ENCODE results near the gene ZP2. TPM values are rescaled to one million over a fixed set of nuclear protein-coding genes. Genes with fewer than 3 reads are reported as not detected.
A peak's percentile ranks its signal among the peaks of the same experiment; 100 is the strongest.
"Not testable (repeated sequence)": the region's sequence is repeated elsewhere in the genome, so short reads cannot be mapped to it uniquely, and the experiment has no call there.

ZP2 gene
- total and polyA plus RNA-seq, 9 donors = 0.36 to 1.1 (median 0.37) TPM; not detected in 6

DNA sequence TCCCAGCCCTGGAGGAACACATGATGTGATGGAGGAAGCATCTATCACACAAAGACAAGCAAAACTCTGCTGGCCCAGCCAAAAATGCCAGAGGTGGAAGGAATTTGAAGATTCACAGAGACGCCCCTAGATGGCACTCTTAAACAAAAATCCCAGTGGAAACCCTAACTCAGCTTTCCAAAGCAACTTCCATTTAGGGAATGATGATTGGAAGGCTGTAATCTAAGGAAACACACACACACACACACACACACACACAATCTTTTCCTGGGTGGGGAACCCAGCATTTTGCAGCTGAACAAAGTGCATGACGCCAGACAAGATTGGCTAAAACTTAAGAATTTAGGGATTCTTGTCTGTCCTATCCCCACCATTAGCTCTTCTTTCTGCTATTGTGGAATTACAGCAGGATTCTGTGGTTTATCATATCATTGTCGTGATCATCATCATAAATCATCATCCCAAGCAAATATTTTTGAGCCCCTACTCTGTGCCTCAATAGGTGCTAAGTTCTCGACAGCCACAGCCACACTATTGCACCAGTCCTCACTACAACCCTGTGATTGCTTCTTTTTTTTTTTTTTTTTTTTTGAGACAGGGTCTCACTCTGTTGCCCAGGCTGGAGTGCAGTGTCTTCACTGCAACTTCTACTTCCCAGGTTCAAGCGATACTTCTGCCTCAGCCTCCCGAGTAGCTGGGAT is 54.5 kb downstream of the ZP2 start:
- Histone ChIP-seq H3K4me3 (no peak overlapping the region), H3K4me1 (ENCODE audit: insufficient read depth) (peaks cover 6% of the 10 kb centered on the region), H3K9me3 (no peaks in the 10 kb centered on the region), H3K36me3 (no peaks in the 10 kb centered on the region), H3K27ac (no peak overlapping the region), H3K27me3 (no peaks in the 10 kb centered on the region)
- intact Hi-C loops (cut with DNase I) = loop anchor here (5.0 to 10.0 kb wide), 5 partner anchors 118 to 1168 kb away; partner anchors contain the start of gene CRYM (in 1 of the 4)
- 37 to 47% (median 46%) methylated on average over 6 of the region's 6 CpGs for WGBS, 3 donors
- DNase-seq = peak in 4 of 5 donors; percentile 19 to 53 (median 37)
- TF ChIP-seq EP300 (IDR thresholded peaks at IDR 0.05) = no peak
- TF ChIP-seq, protein P1, sequence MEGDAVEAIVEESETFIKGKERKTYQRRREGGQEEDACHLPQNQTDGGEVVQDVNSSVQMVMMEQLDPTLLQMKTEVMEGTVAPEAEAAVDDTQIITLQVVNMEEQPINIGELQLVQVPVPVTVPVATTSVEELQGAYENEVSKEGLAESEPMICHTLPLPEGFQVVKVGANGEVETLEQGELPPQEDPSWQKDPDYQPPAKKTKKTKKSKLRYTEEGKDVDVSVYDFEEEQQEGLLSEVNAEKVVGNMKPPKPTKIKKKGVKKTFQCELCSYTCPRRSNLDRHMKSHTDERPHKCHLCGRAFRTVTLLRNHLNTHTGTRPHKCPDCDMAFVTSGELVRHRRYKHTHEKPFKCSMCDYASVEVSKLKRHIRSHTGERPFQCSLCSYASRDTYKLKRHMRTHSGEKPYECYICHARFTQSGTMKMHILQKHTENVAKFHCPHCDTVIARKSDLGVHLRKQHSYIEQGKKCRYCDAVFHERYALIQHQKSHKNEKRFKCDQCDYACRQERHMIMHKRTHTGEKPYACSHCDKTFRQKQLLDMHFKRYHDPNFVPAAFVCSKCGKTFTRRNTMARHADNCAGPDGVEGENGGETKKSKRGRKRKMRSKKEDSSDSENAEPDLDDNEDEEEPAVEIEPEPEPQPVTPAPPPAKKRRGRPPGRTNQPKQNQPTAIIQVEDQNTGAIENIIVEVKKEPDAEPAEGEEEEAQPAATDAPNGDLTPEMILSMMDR (IDR thresholded peaks at IDR 0.05) = peak; percentile 13 to 56 (median 51)

DNA sequence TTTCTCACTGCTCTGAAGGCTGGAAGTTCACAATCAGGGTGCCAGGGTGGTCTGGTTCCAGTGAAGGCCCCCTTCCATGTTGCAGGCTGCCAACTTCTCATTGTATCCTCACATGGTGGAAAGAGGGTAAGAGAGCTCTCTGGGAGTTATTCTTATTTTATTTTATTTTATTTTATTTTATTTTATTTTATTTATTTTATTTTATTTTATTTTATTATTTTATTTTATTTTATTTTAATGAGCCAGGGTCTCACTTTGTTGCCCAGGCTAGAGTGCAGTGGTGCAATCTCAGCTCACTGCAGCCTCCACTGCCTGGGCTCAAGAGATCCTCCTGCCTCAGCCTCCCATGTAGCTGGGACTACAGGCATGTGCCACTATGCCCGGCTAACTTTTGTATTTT is 55.4 kb downstream of the ZP2 start:
- WGBS, 3 donors = 46 to 65% (median 50%) methylated on average over 1 of the region's 1 CpG
- not testable (repeated sequence) for H3K27me3 ChIP-seq; H3K36me3 ChIP-seq; DNase-seq; H3K27ac ChIP-seq; H3K4me1 ChIP-seq (ENCODE audit: insufficient read depth); H3K4me3 ChIP-seq; H3K9me3 ChIP-seq
- intact Hi-C loops (cut with DNase I) = loop anchor here (5.0 to 10.0 kb wide), 5 partner anchors 119 to 1169 kb away; partner anchors contain the start of gene CRYM (in 1 of the 4)

DNA sequence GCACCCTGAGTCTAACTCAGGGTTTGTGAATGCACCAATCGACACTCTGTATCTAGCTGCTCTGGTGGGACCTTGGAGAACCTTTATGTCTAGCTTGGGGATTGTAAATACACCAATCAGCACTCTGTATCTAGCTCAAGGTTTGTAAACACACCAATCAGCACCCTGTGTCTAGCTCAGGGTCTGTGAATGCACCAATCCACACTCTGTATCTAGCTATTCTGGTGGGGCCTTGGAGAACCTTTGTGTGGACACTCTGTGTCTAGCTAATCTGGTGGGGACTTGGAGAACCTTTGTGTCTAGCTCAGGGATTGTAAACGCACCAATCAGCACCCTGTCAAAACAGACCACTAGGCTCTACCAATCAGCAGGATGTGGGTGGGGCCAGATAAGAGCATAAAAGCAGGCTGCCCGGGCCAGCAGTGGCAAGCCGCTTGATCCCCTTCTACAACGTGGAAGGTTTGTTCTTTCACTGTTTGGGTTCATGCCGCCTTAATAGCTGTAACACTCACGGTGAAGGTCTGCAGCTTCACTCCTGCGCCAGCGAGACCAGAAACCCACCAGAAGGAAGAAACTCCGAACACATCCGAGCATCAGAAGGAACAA is 58.1 kb downstream of the ZP2 start:
- H3K36me3 ChIP-seq; H3K27ac ChIP-seq; H3K4me3 ChIP-seq; H3K9me3 ChIP-seq; H3K4me1 ChIP-seq (ENCODE audit: insufficient read depth); DNase-seq; H3K27me3 ChIP-seq: not testable (repeated sequence)
- intact Hi-C loops (cut with DNase I) = loop anchor here in 3 of 4 donors (10.0 kb wide), 4 partner anchors 122 to 1172 kb away; partner anchors contain the start of gene CRYM (in 1 of the 3)
- WGBS, 3 donors = 83 to 87% (median 86%) methylated on average over 11 of the region's 11 CpGs

DNA sequence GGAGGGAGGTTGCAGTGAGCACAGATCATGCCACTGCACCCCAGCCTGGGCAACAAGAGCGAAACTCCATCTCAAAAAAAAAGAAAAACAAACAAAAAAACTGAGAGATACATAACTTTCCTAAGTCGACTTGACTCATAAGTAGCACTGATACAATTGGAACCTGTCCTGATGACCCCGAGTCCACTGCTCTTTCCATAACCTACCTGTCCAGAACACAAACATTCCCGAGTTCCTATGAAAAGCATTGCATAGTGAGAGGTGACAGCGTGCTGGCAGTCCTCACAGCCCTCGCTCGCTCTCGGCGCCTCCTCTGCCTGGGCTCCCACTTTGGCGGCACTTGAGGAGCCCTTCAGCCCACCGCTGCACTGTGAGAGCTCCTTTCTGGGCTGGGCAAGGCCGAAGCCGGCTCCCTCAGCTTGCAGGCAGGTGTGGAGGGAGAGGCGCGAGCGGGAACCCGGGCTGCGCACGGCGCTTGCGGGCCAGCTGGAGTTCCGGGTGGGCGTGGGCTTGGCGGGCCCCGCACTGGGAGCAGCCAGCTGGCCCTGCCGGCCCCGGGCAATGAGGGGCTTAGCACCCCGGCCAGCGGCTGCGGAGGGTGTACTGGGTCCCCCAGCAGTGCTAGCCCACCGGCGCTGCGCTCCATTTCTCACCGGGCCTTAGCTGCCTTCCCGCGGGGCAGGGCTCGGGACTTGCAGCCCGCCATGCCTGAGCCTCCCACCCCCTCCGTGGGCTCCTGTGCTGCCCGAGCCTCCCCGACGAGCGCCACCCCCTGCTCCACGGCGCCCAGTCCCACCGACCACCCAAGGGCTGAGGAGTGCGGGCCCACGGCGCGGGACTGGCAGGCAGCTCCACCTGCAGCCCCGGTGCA is 59.0 kb downstream of the ZP2 start:
- not testable (repeated sequence) for H3K36me3 ChIP-seq; H3K4me1 ChIP-seq (ENCODE audit: insufficient read depth); H3K27ac ChIP-seq; DNase-seq; H3K4me3 ChIP-seq; H3K9me3 ChIP-seq; H3K27me3 ChIP-seq
- intact Hi-C loops (cut with DNase I) = loop anchor here in 3 of 4 donors (10.0 kb wide), 4 partner anchors 122 to 1172 kb away; partner anchors contain the start of gene CRYM (in 1 of the 3)
- WGBS, 3 donors = 76 to 86% (median 77%) methylated on average over 43 to 51 of the region's 51 CpGs

DNA sequence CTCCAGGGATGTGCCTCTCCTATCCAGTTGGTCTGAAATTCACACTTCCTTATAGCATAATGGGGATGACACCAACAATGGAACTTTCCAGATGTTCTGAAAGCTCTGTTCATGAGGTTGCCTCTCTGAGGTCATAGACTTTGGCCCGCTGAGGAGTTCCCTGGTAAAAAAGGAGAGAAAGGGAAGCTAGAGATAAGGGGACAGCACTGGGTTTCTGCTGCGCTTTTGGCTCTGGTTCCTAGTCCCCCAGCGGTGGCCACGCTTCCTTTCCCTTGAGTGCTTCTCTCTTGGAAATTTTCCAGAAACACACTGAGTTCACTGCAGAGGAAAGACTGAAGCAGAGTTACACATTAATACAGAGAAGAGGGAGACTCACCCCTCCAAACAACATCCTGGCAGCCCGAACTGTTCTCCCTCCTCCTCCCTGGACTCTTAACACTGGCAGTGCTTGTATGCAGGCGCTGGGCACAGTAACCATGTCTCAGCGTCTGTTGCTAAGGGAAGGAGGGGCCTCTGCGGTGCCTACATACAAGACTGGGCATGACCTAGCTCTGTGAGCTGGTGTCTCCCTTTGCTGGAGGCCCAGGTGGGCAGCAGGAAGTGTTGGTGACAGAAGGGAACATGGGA is 60.9 kb downstream of the ZP2 start, which contains the start of gene DNAH3:
DNAH3 (minus strand) TSS at position 472 of the 627 bp plus-strand sequence. CDS start 527 bp downstream, outside the sequence.
- Histone ChIP-seq H3K9me3 (no peaks in the 10 kb centered on the region), H3K27ac (no peak within 1 kb of the TSS), H3K4me1 (ENCODE audit: insufficient read depth) (no peaks in the 10 kb centered on the region), H3K4me3 (no peak within 1 kb of the TSS), H3K36me3 (no peaks in the 10 kb centered on the region), H3K27me3 (no peaks in the 10 kb centered on the region)
- no peak for DNase-seq
- WGBS, 3 donors = 24 to 32% (median 28%) methylated on average over 8 of the region's 8 CpGs
- intact Hi-C loops (cut with DNase I) = loop anchor here in 3 of 4 donors (10.0 kb wide), 4 partner anchors 124 to 1174 kb away; partner anchors contain the start of gene CRYM (in 1 of the 3)
- TF ChIP-seq POLR2A (IDR thresholded peaks at IDR 0.05) = no peak
- TF ChIP-seq, protein P1 (IDR thresholded peaks at IDR 0.05) = no peak
- TF ChIP-seq EP300 (IDR thresholded peaks at IDR 0.05) = no peak

Other genes starting within 250 kb of the ZP2 start
- gene DNAH3, start 60.7 kb downstream of the ZP2 start, total RNA-seq = 10 to 100 TPM in 1 of 7 donors, 1 to 10 TPM in 2, under 1 TPM in 3, not detected in 1; 0.05 to 12.1 (median 1.0) TPM
- under 1 TPM; 0.10 to 0.13 TPM for gene DNAH3, start 60.7 kb downstream of the ZP2 start, polyA plus RNA-seq
- 10 to 100 TPM; 33.5 to 89.5 (median 67.4) TPM for gene LDAF1, start 52.9 kb downstream of the ZP2 start, total RNA-seq
- gene LDAF1, start 52.9 kb downstream of the ZP2 start, polyA plus RNA-seq = 10 to 100 TPM; 75.4 to 87.3 TPM
- gene ANKS4B, start 22.1 kb upstream of the ZP2 start, total RNA-seq = under 1 TPM in 2 of 7 donors, not detected in 5; under 0.01 to 0.05 TPM
- gene ANKS4B, start 22.1 kb upstream of the ZP2 start, polyA plus RNA-seq = under 1 TPM in 1 of 2 donors, not detected in 1; 0.04 TPM
- 1 to 10 TPM in 2 of 7 donors, under 1 TPM in 2, not detected in 3; 0.28 to 6.0 (median 0.90) TPM for gene CRYM, start 66.7 kb upstream of the ZP2 start, total RNA-seq
- under 1 TPM; 0.22 to 0.47 TPM for gene CRYM, start 66.7 kb upstream of the ZP2 start, polyA plus RNA-seq

All from ovary (tissue), 9 donors.